IPS-NIHi11 (cell line): Measurements from ENCODE around the gene NANOS3.
"Not testable (repeated sequence)": the region's sequence is repeated elsewhere in the genome, so short reads cannot be mapped to it uniquely, and the experiment has no call there.

ENCODE experiments used
- DNase-seq: peaks from one replicate; pipeline ENCODE4 v3.0.0; 2012; ENCODE audit warnings: mixed read lengths, low spot score

NANOS3 gene

GRCh38 chr19:13920940-13921747 is 44.2 kb downstream of the NANOS3 start:
- DNase-seq, result peak; percentile 64

- DNase-seq, result not testable (repeated sequence)
Observed at GRCh38 chr19:13922118-13922517, 45.2 kb downstream of the NANOS3 start.

- no peak for DNase-seq
Observed at GRCh38 chr19:13923194-13923987, 46.5 kb downstream of the NANOS3 start.

- DNase-seq, result no peak
Observed at GRCh38 chr19:13926010-13926409, 49.1 kb downstream of the NANOS3 start.

GRCh38 chr19:13926715-13927114 is 49.8 kb downstream of the NANOS3 start:
- DNase-seq, result no peak

GRCh38 chr19:13929340-13929739 is 52.4 kb downstream of the NANOS3 start:
- no peak for DNase-seq

- no peak for DNase-seq
Observed at GRCh38 chr19:13929956-13930355, 53.0 kb downstream of the NANOS3 start.
